22Rv1 (cell line): Measurements from ENCODE around the gene LNX2.

Experiments
- H3K27ac ChIP-seq: fragments of 450-650 bp; 2 replicates; pipeline ENCODE4 v1.5.1; 2017
- ZFX ChIP-seq: fragments of 450-650 bp; IDR thresholded peaks from 2 replicates; pipeline ENCODE4 v1.6.1; 2017; ENCODE audit warnings: antibody characterized with exemption, borderline replicate concordance
- TF ChIP-seq, protein P1 (sequence below): fragments of 450-650 bp; IDR thresholded peaks from 2 replicates; pipeline ENCODE4 v1.5.1; 2017; ENCODE audit warnings: mild to moderate bottlenecking

Gene LNX2

GRCh38 chr13:27650312-27650711, 30.0 kb upstream of the LNX2 start:
- H3K27ac ChIP-seq, result no peak overlapping the region
- no peak for TF ChIP-seq ZFX
- TF ChIP-seq, protein P1, sequence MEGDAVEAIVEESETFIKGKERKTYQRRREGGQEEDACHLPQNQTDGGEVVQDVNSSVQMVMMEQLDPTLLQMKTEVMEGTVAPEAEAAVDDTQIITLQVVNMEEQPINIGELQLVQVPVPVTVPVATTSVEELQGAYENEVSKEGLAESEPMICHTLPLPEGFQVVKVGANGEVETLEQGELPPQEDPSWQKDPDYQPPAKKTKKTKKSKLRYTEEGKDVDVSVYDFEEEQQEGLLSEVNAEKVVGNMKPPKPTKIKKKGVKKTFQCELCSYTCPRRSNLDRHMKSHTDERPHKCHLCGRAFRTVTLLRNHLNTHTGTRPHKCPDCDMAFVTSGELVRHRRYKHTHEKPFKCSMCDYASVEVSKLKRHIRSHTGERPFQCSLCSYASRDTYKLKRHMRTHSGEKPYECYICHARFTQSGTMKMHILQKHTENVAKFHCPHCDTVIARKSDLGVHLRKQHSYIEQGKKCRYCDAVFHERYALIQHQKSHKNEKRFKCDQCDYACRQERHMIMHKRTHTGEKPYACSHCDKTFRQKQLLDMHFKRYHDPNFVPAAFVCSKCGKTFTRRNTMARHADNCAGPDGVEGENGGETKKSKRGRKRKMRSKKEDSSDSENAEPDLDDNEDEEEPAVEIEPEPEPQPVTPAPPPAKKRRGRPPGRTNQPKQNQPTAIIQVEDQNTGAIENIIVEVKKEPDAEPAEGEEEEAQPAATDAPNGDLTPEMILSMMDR, result no peak

DNA sequence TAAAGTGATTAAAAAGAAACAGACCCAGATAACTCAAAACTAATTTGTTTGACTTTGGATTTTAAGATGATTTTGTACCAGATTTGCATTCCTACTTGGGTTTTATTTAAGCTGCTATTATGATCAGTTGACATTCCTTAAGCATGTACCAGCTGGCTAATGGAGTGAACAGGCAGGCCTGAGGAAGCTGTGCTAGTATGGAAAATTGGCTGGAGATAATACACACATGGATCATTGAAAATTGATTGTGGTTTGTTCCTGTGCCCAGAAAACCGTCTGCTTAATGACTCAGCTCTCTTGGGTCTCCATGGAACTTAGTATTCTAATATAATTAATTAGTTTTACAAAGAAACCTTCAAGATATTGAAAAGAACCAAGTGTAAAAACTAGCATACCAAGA, 24.0 kb upstream of the LNX2 start:
- TF ChIP-seq, protein P1, result no peak
- TF ChIP-seq ZFX, result no peak
- no peak overlapping the region for H3K27ac ChIP-seq

- H3K27ac ChIP-seq, result no peak overlapping the region
- TF ChIP-seq, protein P1, result no peak
- no peak for TF ChIP-seq ZFX
Observed at GRCh38 chr13:27643334-27644132, 23.2 kb upstream of the LNX2 start.

GRCh38 chr13:27641711-27642502, 21.6 kb upstream of the LNX2 start:
- H3K27ac ChIP-seq, result no peak overlapping the region
- TF ChIP-seq ZFX, result no peak
- TF ChIP-seq, protein P1, result no peak

- no peak overlapping the region for H3K27ac ChIP-seq
- no peak for TF ChIP-seq ZFX
- TF ChIP-seq, protein P1, result no peak
Observed at GRCh38 chr13:27639186-27639585, 18.9 kb upstream of the LNX2 start.

- H3K27ac ChIP-seq, result no peak overlapping the region
- no peak for TF ChIP-seq ZFX
- TF ChIP-seq, protein P1, result no peak
Observed at GRCh38 chr13:27638521-27638920, 18.2 kb upstream of the LNX2 start.

DNA sequence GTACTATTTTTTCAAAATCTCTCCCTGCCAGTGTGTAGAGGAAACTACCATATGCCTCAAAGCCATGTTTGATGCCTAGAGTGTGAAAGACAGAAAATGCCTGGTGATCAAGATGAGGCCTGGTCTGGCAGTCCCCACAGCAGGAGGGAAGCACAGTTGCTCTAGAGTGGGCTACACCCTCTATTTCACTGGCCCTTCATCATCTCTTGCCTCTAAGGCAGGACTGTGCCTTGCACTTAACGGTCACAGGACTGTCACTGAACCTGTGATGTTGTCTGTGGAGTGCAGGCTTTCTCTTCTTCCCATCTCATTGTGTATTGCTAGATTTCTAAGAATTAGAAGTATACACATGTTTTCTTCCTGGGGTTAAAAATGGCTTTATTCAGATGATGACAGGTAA, 17.7 kb upstream of the LNX2 start:
- TF ChIP-seq, protein P1, result no peak
- no peak for TF ChIP-seq ZFX
- H3K27ac ChIP-seq, result no peak overlapping the region
